ENCODE measurements around the gene PAX5. TPM values are rescaled to one million over a fixed set of nuclear protein-coding genes. Genes with fewer than 3 reads are reported as not detected.

PAX5 gene
- polyA plus RNA-seq, 3 donors: 0.03 to 0.15 TPM; not detected in 1

- TF ChIP-seq CTCF (IDR thresholded peaks at IDR 0.05): no peak
- Mint-ChIP-seq H3K4me3 (peak overlapping the region; percentile 37 to 97), H3K36me3 (peaks cover 11 to 18% of the 10 kb centered on the region in 2 donors), H3K27me3 (ENCODE audit: low read depth in 3 of 3) (peaks cover 98 to 99% (median 98%) of the 10 kb centered on the region in 3 donors), H3K9me3 (peaks cover 4 to 45% (median 37%) of the 10 kb centered on the region in 7 donors), H3K27ac (peak overlapping the region in 2 of 7 donors; percentile 15 to 28), H3K4me1 (peaks cover 48% of the 10 kb centered on the region)
- Histone ChIP-seq H3K36me3 (replicated peaks in 1 of 2; ENCODE audit: control insufficient read depth in 1 of 2, insufficient read depth in 2 of 2, low read length in 2 of 2) (no peaks in the 10 kb centered on the region), H3K4me1 (ENCODE audit: control insufficient read depth in 1 of 2, insufficient read depth in 2 of 2, low read length in 2 of 2) (peaks cover 40 to 47% of the 10 kb centered on the region in 2 donors), H3K9ac (ENCODE audit: insufficient read depth, low read length, poor library complexity, severe bottlenecking) (no peak overlapping the region), H4K20me1 (ENCODE audit: insufficient read depth, low read length) (no peaks in the 10 kb centered on the region), H3K27me3 (ENCODE audit: control insufficient read depth in 2 of 2, insufficient read depth in 2 of 2, low read length in 2 of 2) (peaks cover 94 to 100% of the 10 kb centered on the region in 2 donors), H3K4me3 (replicated peaks in 1 of 3; ENCODE audit: low read depth in 2 of 3, low read length in 3 of 3) (peak overlapping the region in 1 of 3 experiments; percentile 58), H3K27ac (ENCODE audit: low read depth in 1 of 2, low read length in 2 of 2) (no peak overlapping the region), H3K9me3 (replicated peaks in 1 of 2; ENCODE audit: control insufficient read depth in 1 of 2, insufficient read depth in 1 of 2, low read length in 2 of 2) (peaks cover 10 to 66% of the 10 kb centered on the region in 2 donors), H3K79me2 (ENCODE audit: insufficient read depth, low read length) (no peaks in the 10 kb centered on the region), H2AFZ (ENCODE audit: insufficient read depth, low read depth, low read length, poor library complexity, severe bottlenecking) (no peak overlapping the region), H3K4me2 (replicated peaks; ENCODE audit: extremely low read depth, low read length, poor library complexity, severe bottlenecking) (peak overlapping the region; percentile 48)
- WGBS (ENCODE audit: insufficient coverage): 9% methylated on average over 24 of the region's 27 CpGs
- no peak for DNase-seq
- intact Hi-C loops (cut with micrococcal nuclease): loop anchor here in 1 of 2 donors (5.0 kb wide), 1 partner anchor 42 kb away; no protein-coding TSS in a partner anchor
These were observed 1.0 kb upstream of the PAX5 start for GRCh38 chr9:37034938-37035647.

GRCh38 chr9:37034305-37034937, 353 bp upstream of the PAX5 start:
- H3K27ac ChIP-seq (ENCODE audit: low read depth in 1 of 2, low read length in 2 of 2): no peak overlapping the region
- no peaks in the 10 kb centered on the region for H3K36me3 ChIP-seq (replicated peaks in 1 of 2; ENCODE audit: control insufficient read depth in 1 of 2, insufficient read depth in 2 of 2, low read length in 2 of 2)
- H3K4me2 ChIP-seq (replicated peaks; ENCODE audit: extremely low read depth, low read length, poor library complexity, severe bottlenecking): peak overlapping the region; percentile 48
- Mint-ChIP-seq H3K36me3 (peaks cover 11 to 18% of the 10 kb centered on the region in 2 donors), H3K4me3 (peak overlapping the region; percentile 57 to 97), H3K4me1 (peaks cover 54% of the 10 kb centered on the region), H3K9me3 (peaks cover 4 to 52% (median 39%) of the 10 kb centered on the region in 7 donors), H3K27ac (peak overlapping the region in 1 of 7 donors; percentile 15), H3K27me3 (ENCODE audit: low read depth in 3 of 3) (peaks cover 99 to 100% (median 99%) of the 10 kb centered on the region in 3 donors)
- peak in 2 of 3 donors; percentile 38 to 48 for DNase-seq
- no peak overlapping the region for H3K9ac ChIP-seq (ENCODE audit: insufficient read depth, low read length, poor library complexity, severe bottlenecking)
- intact Hi-C loops (cut with micrococcal nuclease): no loop called here
- peak overlapping the region in 1 of 3 experiments; percentile 58 for H3K4me3 ChIP-seq (replicated peaks in 1 of 3; ENCODE audit: low read depth in 2 of 3, low read length in 3 of 3)
- H3K4me1 ChIP-seq (ENCODE audit: control insufficient read depth in 1 of 2, insufficient read depth in 2 of 2, low read length in 2 of 2): peaks cover 40 to 47% of the 10 kb centered on the region in 2 donors
- peak; percentile 41 for TF ChIP-seq CTCF (IDR thresholded peaks at IDR 0.05)
- peaks cover 97 to 100% of the 10 kb centered on the region in 2 donors for H3K27me3 ChIP-seq (ENCODE audit: control insufficient read depth in 2 of 2, insufficient read depth in 2 of 2, low read length in 2 of 2)
- H4K20me1 ChIP-seq (ENCODE audit: insufficient read depth, low read length): no peaks in the 10 kb centered on the region
- no peaks in the 10 kb centered on the region for H3K79me2 ChIP-seq (ENCODE audit: insufficient read depth, low read length)
- WGBS (ENCODE audit: insufficient coverage): 2% methylated on average over 51 of the region's 56 CpGs
- peaks cover 14 to 71% of the 10 kb centered on the region in 2 donors for H3K9me3 ChIP-seq (replicated peaks in 1 of 2; ENCODE audit: control insufficient read depth in 1 of 2, insufficient read depth in 1 of 2, low read length in 2 of 2)
- peak overlapping the region; percentile 43 for H2AFZ ChIP-seq (ENCODE audit: insufficient read depth, low read depth, low read length, poor library complexity, severe bottlenecking)
